NCI-H345 (cell line): ENCODE measurements around the gene DPP3.

ENCODE experiments used
- DNase-seq: peaks from one replicate; lab custom pipeline; 2025; lab: John Stamatoyannopoulos, UW

DPP3 gene

DNA sequence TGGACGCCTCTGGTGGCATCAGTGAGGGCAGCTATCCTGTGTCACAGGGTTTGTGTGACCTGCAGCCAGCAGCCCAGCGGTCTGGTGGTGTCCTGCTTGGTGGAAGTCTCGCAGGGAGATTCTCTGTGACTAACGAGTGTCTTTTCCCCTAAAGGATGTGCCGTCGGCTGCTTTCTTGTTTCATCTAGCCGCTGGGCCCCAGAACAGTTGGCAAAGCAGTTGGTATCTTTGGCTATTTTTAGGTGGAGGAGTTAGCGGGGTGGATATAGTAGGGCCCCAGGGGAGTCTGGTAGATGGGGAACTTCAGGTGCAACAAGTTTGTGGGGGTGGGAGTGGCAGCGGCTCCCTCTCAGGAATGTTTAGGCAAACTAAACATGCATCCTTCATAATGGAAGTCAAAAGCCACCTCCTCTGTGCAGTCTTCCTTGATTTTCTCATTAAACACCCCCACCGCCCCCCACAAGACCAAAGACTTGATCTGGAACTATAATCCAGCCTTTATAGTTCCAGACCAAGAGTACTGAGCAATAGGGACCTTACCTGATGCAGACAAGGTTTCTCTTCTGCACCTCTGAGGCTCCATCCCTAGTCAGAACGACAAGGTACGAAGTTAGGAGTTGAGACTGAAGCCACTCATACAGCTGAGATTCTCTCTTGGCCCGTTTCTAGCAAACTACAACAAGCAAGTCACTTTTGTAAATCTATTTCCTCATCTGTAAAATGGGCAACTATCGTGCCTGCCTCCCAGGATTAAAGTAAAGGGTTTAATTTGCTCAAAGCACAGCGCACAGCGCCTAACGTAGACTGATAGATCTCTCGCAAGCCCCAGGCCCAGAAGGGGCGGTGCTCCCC lies 14.6 kb upstream of the DPP3 start:
- DNase-seq = no peak

DNA sequence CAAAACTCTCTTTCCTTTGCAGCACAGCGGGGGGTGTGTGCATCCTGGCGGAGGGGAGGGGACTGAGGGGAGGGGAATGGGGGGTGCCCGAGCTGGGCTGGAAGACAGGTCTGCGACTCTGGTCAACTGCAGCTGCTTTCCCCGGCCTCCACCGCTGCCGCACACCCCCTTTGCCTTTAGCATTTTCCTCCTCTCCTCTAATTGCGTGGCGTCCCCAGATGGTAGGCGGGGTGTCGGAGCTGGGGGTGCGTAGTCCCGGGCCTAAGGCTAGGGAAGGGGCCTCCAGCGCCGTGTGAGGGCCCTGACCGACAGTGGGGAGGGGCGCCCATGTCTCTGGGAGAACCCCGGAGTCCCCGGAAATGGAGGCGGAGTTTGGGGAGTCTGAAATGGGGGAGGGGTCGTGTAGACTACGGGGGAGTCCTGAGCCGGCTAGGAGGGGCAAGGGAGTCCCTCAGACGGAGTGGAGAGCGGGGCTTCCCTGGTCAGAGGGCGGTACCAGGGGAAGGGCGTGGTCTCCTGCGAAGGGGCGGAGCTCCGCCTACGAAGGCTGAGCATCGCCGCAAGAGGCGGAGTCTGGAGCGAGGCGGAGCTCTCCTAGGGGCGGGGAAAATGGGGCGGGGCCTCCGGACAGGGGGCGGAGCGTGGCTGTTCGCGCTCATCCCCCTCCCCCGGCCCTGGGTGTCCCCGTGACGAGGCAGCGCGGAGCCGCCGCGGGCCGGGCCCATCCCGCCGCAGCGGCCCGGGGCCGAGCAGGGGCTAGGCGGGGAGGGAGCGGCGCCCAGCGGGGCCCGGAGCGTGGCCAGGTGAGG lies 13.8 kb upstream of the DPP3 start, which contains the start of gene PELI3:
PELI3 (plus strand) TSS at position 681 of the 809 bp plus-strand sequence. CDS start 1,224 bp downstream, outside the sequence.
- peak; percentile 91 for DNase-seq

DNA sequence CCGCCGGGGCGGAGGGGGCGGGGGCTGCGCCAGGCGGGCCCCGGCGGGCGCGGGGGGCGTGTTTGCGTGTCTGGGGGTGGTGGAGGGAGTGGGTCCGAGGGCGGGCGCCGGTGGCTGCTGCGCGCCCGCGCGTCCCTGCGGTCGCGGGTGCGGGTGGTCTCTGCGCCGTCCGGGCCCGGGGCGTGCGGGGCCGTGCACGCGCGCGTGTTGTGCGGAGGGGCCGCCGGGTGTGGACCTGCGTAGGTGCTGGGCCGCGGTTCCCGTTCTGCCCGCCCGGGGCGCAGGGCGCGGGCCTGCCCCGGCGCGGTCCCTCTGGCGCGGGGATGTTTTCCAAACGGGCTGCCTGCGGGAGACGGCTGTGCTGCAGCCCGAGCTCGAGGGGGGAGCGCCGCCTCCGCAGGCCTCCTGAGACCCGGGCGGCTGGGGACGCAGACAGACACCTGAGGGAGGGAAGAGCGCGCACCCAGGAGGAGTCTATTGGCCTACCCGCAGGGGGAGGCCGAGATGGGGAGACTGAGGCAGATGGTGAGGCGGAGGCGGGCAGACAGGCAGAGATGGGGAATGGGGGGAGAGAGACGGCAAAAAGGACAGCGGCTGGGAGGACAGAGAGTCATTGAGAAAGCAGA lies 13.1 kb upstream of the DPP3 start:
- DNase-seq = peak; percentile 52

DNA sequence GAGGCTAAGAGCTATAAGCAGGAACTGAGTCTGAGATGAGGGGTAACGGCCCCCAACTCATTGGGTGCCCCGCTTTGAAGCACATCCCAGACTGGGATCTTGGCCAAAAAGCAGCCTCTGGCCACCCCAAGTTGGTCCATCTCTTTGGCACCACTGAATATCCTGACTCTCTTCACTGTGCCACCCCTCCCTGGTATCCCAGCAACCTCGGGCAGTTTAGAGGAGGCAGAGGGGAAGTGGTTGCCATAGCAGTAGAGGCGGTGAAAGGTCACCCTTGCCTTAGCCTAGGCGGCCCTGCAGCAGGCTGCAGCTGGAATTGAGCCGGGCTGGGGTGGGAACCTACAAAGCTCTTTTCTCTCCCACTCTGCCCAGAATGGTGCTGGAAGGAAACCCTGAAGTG lies 12.5 kb upstream of the DPP3 start:
- DNase-seq = peak; percentile 29

DNA sequence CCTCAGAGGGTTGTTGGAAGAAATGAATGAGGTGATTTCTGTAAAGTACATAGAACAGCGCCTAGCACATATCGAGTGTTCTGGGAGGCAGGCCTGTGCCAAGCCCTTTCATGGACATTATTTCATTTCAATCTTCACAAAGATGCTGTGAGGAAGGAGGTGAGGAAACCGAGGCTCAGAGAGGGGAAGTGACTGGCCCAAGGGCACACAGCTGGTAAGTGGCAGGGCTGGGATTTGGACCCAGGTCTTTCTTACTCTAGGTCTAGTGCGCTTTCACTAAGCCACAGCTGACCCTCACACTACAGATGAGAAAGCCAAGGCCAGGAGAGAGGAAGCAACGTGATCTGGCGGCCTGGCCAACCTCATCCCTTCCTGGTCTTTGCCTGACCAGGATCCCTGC lies 11.5 kb upstream of the DPP3 start:
- no peak for DNase-seq

DNA sequence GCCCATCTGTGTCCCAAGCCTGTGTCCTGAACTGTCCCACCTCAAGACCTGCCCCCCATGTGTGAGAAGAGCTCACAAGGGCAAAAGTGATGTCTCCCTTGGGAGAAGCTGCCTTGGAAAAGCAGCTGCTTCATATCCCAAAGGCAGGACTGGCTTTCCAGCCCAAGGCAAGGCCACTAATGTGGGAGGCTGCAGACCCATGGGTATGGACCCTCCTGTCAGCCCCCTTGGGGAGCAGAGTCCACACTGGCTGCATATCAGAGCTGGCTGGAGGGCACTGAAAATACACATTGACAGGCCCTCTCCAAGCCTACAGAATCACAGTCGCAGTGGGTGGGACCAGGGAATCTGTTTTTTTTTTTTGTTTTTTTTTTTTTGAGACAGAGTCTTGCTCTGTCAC lies 10.8 kb upstream of the DPP3 start:
- no peak for DNase-seq

DNA sequence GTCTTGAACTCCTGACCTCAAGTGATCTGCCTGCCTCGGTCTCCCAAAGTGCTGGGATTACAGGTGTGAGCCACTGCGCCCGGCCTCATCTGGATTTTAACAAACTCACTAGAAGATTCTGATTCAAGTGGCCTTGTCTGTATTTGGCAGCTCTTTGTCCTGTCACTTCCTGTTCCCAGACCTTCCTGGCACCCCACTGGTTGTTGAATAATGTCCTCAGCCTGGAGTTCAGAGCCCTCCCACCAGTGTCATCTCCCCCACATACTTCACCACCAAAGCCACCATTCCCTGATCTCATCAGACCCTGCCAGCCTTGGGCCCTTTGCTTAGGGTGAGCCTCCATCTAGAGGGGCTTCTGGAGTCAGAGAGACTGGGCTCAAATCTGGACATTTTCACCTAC lies 10.2 kb upstream of the DPP3 start:
- DNase-seq = no peak

DNA sequence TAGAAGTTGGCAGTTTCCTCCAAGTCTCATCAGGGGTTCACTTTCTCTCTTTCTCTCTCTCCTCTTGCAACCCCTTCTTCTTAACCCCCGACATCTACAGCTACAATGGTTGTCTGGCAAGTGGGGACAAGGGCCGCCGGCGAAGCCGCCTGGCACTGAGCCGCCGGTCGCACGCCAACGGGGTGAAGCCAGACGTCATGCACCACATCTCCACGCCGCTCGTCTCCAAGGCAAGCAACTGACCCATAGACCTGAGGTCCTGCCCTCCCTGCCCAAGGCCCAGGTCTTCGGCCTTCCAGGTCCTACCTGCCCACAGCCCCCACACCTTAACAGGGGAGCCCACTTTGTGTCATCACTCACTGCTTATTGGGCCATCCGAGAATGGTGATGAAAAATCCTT lies 9.1 kb upstream of the DPP3 start:
- DNase-seq = no peak

DNA sequence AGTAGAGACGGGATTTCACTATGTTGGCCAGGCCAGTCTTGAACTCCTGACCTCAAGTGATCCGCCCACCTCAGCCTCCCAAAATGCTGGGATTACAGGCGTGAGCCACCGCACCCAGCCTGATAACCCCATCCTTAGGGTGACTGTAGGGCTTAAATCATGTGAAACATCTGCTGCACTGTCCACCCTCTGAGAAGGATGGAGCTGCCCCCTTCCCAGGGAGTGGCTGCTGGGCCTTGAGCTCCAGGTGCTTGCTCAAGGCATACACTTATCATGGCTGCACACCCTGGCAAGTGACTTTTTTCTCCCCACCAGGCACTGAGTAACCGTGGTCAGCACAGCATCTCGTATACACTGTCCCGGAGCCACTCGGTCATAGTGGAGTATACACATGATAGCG lies 8.2 kb upstream of the DPP3 start:
- no peak for DNase-seq

DNA sequence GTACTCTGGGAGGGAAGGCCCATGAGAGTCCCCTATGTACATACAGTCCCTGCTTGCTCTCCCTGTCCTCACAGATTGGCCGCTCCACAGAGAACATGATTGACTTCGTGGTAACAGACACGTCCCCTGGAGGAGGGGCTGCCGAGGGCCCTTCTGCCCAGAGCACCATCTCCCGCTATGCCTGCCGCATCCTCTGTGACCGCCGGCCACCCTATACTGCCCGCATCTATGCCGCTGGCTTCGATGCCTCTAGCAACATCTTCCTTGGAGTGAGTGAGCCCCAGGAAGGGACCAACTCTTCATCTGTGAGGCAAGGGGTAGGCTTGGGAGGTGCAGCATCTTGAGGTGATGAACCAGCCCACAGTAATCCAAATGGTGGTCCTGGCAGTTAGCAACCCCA lies 7.1 kb upstream of the DPP3 start:
- no peak for DNase-seq

DNA sequence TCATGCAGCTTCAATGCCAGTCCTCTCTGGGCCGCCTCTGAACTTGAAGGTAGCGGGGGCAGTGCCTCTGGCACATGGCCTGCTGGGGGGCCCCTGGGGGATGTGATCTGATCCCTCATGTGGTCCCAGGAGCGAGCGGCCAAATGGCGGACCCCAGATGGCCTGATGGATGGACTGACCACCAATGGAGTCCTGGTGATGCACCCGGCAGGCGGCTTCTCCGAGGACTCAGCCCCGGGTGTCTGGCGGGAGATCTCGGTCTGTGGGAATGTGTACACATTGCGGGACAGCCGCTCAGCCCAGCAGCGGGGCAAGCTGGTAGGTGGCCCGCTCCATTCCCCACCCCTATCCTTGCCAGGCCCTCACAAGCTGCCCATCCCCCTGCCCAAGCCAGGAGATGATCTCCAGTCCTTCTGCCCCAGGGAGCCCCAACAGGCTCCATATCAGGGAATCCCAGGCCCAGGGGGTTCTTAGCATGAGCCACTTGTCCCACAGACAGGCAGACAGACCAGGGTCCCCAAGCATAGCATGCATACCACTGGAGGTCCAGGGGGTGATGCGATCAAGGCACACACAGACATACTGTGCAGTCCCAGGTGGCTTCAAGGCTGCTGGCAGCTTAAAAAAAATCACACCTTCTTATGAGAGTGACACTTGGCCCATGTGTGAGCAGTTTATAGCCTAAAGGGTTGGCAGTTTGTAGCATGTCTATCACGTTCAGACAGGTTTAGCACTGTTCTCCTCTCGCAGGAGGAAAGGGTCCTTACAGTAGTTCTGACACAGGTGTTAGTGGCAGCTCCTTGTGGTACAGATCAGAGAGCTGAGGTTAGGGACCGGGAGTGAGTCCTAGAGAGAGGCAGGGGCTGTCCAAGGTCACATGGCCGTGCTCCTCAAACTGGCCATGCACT lies 6.4 kb upstream of the DPP3 start:
- no peak for DNase-seq

DNA sequence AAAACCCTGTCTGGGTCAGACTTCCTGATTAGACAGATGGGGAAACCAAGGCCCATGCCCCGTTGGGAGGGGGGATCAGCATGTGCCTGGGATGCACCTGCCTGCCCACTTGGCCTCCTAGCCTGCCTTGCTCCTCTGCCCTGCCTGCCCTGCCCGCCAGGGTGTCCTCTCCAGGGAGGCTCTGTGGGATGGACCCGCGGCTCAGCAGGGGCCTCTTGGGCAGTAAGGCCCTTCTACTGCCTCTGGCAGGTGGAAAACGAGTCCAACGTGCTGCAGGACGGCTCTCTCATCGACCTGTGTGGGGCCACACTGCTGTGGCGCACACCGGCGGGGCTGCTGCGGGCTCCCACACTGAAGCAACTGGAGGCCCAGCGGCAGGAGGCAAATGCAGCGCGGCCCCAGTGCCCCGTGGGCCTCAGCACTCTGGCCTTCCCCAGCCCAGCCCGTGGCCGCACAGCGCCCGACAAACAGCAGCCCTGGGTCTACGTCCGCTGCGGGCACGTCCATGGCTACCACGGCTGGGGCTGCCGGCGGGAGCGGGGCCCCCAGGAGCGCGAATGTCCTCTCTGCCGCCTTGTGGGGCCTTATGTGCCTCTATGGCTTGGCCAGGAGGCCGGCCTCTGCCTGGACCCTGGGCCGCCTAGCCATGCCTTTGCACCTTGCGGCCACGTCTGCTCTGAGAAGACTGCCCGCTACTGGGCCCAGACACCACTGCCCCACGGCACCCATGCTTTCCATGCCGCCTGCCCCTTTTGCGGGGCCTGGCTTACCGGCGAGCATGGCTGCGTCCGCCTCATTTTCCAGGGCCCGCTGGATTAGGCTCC lies 4.7 kb upstream of the DPP3 start:
- peak; percentile 31 for DNase-seq

DNA sequence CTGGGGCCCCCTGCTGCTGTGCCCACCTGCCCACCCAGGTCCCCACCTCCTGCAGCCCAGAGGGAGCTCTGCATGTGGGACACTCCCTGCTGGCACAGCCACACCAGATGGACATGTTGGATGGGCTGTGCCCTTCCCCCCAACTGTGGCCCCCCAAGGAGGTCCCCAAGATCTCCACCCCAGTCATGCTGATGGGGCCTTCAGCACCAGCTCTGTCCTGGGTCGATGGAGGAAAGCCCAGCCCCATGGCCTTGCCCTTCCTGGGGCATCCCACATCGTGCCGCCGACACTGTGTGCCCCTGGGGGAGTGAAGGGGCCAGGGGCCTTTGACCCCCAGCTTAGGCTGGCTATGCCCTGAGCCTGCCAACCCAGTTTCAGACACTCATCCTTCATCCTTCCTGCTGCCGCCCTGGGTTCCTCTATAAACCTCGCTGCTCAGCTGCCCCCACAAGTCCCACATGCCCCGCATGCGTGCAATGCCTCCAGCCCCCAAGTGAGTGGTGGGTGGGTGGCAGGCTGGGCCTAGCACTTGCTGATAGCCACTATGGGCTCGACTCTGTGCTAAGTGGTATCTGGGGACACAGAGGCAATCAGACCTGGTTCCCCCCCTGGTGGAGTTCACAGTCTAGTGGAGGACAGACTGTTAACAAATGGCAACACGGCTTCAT lies 3.9 kb upstream of the DPP3 start:
- no peak for DNase-seq

DNA sequence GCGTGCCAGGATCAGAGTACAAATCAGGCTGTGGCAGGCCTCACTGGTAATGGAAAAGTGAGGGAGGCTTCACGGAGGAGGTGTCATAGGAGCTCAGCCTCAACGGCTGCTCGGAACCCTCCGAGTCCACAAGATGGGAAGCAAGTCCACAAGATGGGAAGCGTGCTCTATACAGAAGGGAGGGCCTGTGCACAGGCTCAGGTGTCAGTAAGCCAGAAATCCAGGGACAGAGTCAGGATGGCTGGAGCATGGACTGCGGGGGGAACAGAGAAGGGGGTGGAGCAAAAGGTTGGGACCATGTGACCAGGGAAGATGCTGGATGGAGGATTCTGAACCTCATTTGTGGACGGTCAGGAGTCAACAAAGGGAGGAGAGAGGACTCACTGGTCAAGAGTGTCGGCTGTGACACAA lies 3.4 kb upstream of the DPP3 start:
- no peak for DNase-seq

DNA sequence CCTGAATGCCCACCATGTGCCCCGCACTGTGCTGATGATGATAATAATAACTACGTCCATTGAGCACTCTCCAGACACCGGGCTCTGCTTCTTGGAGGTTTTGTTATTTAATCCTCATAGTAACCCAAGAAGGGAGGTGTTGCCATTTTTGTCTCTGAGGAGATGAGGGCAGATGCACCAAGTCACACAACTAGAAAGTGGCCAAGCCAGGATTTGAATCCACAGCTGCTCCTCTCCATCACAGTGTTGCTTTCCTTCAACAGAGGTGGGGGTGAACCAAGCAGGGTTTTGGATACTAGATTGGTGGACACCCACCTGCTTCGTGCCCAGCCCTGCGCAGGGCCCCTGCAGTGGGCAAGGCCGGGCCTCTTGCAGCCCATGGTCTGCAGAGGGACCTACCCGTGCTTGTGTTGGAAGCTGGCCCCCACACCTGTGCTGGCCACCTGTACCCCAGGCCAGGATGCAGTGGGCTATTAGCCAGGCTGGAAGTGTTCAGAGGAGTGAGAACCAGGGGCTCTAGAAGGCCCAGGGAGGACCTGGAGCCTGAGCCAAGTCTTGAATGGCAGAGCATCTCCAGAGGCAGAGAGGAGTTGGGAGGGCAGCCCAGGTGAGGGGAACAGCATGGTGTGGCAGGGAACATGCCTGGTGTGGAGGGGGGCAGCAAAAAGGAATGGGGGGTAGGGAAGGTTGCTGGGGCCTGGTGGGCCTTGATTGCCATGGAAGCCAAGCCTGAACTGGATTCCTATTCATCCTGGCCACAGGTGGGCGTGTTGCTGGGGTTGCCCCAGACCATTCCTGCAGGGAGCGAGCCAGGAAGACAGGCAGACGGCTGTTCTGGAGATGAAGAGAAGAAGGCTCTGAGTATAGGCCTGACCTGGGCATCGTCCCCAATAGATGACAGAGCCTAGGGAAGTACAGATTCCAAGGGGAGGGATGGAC lies 2.7 kb upstream of the DPP3 start:
- no peak for DNase-seq

DNA sequence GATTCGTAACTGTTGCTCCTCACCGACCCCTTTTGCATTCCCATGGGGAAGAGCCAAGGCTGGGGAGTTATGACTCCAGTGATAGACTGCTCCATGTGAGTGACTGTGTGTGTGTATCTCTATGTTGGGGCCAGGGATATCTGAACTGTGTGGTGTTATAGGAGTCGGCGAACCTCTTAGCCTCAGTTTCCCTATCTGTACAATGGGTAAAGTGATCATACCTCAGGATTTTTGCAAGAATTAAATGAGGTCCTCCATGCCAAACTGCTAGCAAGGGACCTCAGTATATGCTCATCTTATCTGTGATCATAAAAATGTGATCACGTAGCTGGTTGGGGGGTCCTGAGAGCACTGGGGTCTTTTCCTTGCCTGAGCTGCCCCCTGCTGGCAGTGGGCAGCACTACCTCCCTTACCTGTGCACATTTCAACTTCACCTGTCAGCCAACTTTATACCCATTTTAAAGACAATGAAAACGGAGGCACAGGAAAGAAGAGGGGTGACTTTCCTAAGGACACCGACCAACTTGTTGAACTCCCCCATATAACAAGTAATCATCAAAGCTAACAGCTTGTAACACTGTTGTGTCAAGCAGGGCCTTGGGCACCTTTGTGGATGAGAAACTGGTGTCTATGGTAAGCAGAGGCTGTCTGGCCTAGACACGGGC lies 1.4 kb upstream of the DPP3 start:
- DNase-seq = no peak

DNA sequence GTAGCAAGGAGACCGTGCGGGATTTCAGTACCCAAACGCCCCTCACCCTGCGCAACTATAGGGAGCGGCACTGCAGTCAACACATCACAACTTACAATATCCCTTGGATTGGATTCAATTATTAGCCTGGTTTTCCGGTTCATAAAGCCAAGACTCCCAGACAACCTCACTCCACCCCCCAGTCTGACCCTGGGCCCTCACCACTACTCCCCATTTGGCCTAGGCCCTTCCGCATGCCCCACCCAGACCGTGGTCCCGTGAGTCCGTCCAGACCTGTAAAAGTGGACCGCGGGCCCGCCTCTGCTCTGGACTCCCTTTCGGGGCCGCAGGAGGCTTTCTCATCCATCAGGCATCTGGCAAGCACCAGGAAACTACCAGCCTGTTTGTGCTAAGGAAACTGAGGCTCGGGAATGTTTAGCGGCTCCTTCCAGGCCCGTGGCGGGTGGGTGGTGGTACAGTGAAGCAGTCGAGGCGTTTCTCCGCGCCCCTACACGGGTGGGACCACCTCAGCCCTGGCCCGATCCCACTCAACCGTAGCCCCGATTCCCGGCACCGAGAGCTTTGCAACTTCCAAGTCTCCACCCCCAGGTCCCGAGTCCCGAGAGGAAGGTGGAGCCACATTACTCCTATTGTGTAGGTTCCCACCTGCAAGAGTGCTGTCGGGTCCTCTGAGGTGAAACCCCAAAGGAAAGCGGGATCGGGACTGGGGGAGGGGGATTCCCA lies 679 bp upstream of the DPP3 start:
- peak; percentile 87 for DNase-seq
